HG03439 (cell line): ENCODE data around the gene MYOCOS.
"Not testable (repeated sequence)": the region's sequence is repeated elsewhere in the genome, so short reads cannot be mapped to it uniquely, and the experiment has no call there.

Experiments
- ATAC-seq: cut with Tn5 transposase; IDR thresholded peaks from one replicate; pipeline ENCODE4 v1.9.1; 2021; ENCODE audit warnings: mild to moderate bottlenecking, moderate library complexity; ENCODE audit not compliant: unreplicated experiment

Gene MYOCOS

DNA sequence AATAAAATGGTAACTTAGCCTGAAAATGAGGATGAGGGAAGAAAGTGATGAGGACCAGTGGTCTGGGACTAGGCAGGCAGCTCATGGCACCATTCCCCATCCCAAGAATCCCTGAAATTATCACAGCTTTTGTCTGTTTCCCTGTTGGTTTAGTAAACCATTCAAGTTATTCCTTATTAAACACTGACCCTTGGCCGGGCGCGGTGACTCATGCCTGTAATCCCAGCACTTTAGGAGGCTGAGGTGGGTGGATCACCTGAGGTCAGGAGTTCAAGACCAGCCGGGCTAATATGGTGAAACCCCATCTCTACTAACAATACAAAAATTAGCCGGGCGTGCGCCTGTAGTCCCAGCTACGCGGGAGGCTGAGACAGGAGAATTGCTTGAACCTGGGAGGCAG lies 34.2 kb downstream of the MYOCOS start:
- not testable (repeated sequence) for ATAC-seq

DNA sequence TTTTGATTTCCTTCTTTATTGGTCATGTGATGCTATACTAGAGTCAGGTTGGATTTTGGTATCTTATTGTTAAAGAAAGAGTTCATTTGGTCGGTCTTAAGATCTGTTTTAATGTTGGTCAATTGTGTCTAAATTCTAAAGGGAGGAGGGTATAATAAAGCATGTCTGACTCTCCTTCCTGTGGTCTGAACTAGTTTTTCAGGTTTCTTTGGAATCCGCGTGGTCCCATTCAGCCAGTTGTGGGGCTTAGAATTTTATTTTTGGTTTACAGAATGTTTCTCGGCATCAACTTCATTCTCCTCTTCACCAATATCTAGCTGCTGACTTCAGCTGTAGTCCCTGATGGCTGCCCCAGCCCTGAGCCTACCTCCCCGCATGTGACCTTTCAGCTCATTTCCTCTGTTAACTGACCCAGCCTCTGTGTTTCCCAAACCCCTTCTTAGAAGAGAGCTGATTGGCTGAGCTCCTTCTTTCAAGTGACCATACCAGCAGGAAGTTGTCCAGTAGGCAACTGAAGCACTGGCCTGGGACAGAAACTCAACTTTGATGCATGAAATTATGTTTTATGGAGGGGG lies 39.1 kb downstream of the MYOCOS start:
- no peak for ATAC-seq

DNA sequence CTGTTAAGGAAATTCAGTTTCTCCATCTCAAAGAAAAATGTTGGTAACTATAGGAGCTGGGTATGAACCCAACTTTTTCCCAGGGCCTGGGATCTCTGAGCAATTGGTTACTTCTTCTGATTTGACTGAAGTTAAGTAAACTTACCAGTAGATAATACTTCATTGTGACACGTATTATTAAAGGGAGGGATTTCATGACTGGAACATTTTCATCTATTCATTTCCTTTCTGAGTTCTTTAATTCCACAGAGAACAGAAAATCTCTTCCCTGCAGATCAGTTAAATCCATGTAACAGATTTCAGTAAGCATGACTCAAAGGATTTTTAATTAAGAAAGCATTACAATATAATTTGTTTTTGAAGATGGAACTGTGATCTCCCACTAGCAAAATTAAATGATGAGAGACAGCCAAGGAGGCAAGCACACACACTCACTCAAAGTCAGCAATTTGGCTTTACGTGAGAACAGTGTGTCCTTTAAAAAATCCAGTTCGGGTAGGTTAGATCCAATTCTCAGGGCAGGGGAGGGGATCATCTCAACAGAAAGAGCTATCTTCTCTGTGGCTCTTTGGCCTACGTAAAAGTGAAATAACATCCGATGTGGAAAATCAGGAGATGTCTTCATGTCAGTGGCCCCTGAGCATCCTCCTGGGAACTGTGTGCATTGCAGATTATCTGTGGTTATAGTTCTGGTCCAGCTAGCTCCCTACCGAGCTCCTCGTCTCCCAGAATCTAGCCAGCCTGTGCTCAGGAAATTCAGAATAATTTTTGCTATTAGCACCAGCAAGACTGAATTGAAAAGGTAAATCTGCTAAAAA lies 41.2 kb downstream of the MYOCOS start:
- ATAC-seq = no peak

GRCh38 chr1:171663854-171664575 lies 42.0 kb downstream of the MYOCOS start:
- no peak for ATAC-seq

GRCh38 chr1:171664976-171665375 lies 42.9 kb downstream of the MYOCOS start:
- ATAC-seq = no peak

- no peak for ATAC-seq
These were observed 44.2 kb downstream of the MYOCOS start for GRCh38 chr1:171666114-171666769.

DNA sequence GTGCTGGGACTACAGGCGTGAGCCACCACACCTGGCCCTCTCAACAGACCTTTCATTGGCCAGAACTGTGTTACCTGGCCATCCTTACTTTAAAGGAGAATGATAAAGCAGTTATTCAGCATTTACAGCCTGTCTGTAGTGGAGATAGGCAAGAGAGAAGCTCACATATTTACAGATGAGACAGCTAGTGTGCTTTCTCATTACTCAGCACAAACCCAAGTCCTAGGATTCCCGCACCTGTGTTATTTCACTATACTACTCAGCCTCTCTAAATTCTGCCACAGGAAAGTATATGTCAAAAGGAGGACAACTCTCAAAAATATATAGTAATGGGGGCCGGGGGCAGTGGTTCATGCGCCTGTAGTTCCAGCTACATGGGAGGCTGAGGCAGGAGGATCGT lies 46.3 kb downstream of the MYOCOS start:
- no peak for ATAC-seq

DNA sequence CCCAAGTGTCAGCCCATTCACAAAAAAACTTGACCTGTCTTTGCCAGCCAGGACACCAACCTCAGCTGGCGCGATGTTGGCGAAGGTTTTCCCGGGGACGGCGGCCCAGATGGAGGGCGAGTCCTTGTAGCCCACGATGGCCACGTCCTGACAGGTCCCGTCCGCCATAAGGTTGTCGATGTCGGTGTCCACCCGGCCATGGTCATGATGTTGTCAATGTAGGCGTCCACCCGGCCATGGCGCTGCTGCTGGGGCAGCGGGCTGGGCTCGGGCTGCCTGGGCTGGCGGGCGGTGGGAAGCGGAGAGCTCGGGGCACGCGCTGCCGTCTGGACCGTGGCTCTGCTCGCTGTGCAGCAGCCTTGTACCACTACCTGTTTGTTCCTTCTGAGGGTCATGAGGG lies 48.7 kb downstream of the MYOCOS start:
- ATAC-seq = no peak

DNA sequence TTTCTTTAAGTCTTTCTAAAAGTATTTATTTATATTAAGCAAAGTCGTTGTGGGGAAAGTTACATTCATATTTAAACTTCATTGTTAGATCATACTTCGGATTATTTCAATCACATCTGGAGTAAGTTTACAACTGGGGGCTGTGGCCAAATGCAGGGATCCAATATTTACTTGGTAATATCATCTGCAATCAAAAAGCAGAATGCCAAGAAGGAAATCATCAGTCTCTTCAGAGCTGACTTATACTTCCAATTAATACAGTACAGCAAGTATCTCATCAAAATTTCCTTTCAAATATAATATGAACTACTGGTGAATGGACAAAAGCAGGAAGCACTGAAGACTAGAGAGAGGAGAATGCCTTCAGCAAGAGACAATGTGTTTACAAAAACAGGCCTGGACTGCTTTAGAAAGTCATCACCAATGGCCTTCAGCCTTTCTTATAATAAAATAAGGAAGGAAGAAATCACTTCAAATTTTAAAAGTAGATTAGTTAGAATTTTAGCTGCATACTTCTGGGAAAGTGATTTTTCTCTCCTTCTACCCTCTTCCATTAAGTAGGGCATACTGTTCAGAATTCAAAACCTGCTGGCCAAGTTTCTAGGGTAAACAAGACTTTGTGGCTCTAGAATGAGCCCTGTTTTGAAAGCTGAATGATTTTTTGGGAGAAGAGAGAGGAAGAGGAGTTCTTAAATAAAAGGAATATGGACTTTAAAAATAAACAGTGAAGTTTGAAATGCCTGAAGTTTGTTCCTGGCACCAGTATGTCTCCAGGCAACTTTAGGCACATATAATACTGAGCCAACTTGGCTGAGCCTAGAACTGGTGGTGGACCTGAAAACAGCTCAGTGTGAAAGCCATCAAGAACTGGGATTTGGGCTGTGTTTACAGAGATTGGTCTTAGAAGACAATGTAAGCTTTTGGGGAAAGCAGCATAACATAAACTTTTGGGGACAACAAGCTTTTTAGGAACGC lies 52.7 kb downstream of the MYOCOS start:
- ATAC-seq = no peak
